Colonic mucosa (tissue), 4 donors: Measurements from ENCODE around the gene SENP6. TPM values are rescaled to one million over a fixed set of nuclear protein-coding genes. Genes with fewer than 3 reads are reported as not detected.

ENCODE experiments used
- DNase-seq: peaks from one replicate; pipeline ENCODE4 v3.0.0-alpha.2; 2020
- H3K27ac ChIP-seq: fragments of 200-600 bp; one replicate; pipeline ENCODE4 v1.8.0; 2021
- H3K27me3 ChIP-seq: fragments of 200-600 bp; one replicate; pipeline ENCODE4 v1.8.0; 2021
- H3K36me3 ChIP-seq: fragments of 200-600 bp; one replicate; pipeline ENCODE4 v1.8.0; 2021
- H3K4me1 ChIP-seq: fragments of 200-600 bp; one replicate; pipeline ENCODE4 v1.8.0; 2021; ENCODE audit warnings: mild to moderate bottlenecking
- H3K4me3 ChIP-seq: fragments of 200-600 bp; one replicate; pipeline ENCODE4 v1.8.0; 2021
- H3K9ac ChIP-seq, 2 donors: one replicate each; pipeline ENCODE4 v1.7.0; 2013; ENCODE audit warnings: control low read depth in 2 of 2, low read depth in 2 of 2, low read length in 2 of 2
- H3K9me3 ChIP-seq: fragments of 200-600 bp; one replicate; pipeline ENCODE4 v1.8.0; 2021
- intact Hi-C: fragments of 100-400 bp; cut with DNase I; formaldehyde crosslinking; loops from one replicate; pipeline ENCODE4 v1.14.1; 2022
- total RNA-seq, 2 donors: library from RNA; stranded (reverse); fragmentation: NEBNext Ultra II Directional in 1 of 2; extraction: Animal tissue kit (Norgen Biotek cat#: 25700) in 1 of 2; gene quantifications; one replicate each; pipeline ENCODE4 v1.2.1, GENCODE V29; 2021
- TF ChIP-seq, protein P1 (sequence below): fragments of 200-600 bp; IDR thresholded peaks from one replicate; pipeline ENCODE4 v1.8.0; 2022; ENCODE audit warnings: antibody characterized with exemption, mild to moderate bottlenecking
- donor health status: healthy.
- donor health status: DM: no; HTN: no; CAD: no.
- donor health status: DM: no; HTN: no; CAD: no.

The SENP6 gene
- total RNA-seq, 2 donors from 2014 or later, result 51.9 to 70.0 TPM

DNA sequence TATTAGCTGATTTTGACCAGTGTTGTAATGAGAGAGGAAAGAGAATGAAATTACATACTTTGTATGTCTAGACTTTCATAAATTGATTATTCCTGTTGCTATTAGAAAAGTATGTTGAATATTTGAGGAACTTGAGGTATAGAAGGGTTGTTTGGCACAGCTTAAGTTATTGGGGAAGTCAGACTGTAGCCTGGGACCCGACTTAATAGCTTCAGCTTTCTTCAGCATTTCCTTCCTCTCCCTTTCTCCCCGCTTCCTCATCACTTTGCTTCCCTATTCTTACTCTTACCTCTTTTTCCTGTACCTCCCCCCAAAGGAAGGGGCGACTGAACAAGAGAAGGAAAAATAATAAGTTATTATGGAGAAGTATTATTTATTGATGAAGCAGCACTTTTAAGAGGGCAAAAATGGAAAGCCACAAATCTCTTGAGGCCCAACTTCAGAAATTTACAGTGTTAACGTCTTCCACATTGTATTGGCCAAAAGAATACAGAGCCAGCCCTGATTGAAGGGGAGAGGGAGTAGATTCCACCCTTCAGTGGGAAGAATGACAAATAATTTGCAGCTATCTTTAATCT, 7.4 kb downstream of the SENP6 start:
- no peak overlapping the region for H3K27ac ChIP-seq
- H3K4me3 ChIP-seq, result no peak overlapping the region
- TF ChIP-seq, protein P1, sequence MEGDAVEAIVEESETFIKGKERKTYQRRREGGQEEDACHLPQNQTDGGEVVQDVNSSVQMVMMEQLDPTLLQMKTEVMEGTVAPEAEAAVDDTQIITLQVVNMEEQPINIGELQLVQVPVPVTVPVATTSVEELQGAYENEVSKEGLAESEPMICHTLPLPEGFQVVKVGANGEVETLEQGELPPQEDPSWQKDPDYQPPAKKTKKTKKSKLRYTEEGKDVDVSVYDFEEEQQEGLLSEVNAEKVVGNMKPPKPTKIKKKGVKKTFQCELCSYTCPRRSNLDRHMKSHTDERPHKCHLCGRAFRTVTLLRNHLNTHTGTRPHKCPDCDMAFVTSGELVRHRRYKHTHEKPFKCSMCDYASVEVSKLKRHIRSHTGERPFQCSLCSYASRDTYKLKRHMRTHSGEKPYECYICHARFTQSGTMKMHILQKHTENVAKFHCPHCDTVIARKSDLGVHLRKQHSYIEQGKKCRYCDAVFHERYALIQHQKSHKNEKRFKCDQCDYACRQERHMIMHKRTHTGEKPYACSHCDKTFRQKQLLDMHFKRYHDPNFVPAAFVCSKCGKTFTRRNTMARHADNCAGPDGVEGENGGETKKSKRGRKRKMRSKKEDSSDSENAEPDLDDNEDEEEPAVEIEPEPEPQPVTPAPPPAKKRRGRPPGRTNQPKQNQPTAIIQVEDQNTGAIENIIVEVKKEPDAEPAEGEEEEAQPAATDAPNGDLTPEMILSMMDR, result no peak
- H3K9ac ChIP-seq, result no peak overlapping the region
- intact Hi-C loops, result no loop called here
- H3K27me3 ChIP-seq, result no peaks in the 10 kb centered on the region
- peaks cover 23% of the 10 kb centered on the region for H3K4me1 ChIP-seq
- no peaks in the 10 kb centered on the region for H3K9me3 ChIP-seq
- H3K36me3 ChIP-seq, result no peaks in the 10 kb centered on the region
- no peak for DNase-seq

DNA sequence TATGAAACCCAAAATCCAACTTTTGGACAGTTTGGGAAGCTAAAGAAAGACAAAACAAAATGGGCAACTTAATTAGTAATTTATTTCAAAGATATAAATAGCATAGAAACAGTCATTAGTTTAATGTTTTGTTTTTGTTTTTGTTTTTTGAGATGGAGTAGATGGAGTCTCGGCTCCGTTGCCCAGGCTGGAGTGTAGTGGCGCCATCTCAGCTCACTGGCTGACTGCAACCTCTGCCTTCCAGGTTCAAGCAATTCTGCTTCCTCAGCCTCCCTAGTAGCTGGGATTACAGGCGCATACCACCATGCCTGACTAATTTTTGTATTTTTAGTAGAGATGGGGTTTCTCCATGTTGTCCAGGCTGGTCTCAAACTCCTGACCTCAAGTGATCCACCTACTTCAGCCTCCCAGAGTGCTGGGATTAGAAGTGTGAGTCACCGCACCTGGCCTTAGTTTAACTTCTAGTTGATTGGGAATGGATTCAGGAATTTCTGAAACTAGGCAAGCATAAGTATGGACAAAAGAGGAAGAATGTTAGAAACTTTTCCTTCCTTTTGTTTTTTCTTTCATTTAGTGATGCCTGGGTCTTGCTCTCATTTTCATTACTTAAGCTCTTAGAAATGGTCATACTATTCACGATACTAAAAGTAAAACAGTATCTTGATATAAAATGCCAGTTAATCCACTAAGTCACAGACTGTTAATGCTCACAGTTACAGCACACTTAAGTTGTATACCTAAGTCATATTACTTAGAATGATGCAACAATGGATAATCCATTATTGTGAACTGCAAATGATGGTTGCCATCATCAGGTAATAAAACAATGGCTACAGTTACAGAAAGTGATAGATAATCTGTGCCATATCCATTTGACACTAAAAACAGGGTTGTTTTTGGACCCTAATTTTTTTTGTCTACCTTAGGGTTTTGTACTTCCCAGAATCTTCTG, 8.2 kb downstream of the SENP6 start:
- no peak overlapping the region for H3K27ac ChIP-seq

DNA sequence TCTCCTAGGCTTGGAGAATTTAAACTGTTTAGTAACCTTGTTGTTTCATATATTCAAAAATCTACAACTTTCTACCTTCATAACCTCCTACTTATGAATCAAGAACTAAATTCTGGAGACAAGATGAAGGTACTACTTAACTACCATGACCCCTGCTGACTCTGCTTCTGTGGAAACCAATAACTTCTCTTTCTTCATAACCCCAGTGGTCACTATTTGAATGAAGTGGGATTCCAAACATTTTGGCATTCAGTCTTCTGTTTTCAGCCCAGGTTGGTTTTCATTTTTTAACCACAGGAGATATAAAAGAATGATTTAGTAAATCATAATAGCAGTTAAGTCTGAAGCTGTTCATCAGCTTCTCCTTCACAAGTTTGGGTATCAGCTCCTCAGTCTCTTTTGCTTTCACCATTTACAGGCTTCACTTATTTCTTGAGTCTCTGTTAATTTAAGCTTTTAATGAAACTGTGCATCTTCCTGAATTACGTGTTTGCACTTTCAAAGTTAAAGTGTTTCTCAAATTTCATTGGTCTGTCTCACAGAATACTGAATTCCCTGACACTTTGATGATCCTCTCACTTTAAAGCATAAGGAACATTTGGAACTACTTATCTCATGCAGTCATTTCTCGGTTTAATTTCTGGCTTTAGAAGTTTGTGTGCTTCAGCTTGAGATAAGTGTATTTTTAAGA, 9.5 kb downstream of the SENP6 start:
- Histone ChIP-seq H3K4me3 (no peak overlapping the region), H3K27ac (no peak overlapping the region), H3K4me1 (peaks cover 27% of the 10 kb centered on the region), H3K9me3 (no peaks in the 10 kb centered on the region), H3K27me3 (no peaks in the 10 kb centered on the region), H3K36me3 (no peaks in the 10 kb centered on the region), H3K9ac (no peak overlapping the region)
- intact Hi-C loops, result no loop called here
- TF ChIP-seq, protein P1, result no peak
- DNase-seq, result no peak

More for the DNA sequence above, 8.2 kb downstream of the SENP6 start:
- intact Hi-C loops, result no loop called here
- Histone ChIP-seq H3K9me3 (no peaks in the 10 kb centered on the region), H3K36me3 (no peaks in the 10 kb centered on the region), H3K4me3 (no peak overlapping the region), H3K4me1 (peaks cover 26% of the 10 kb centered on the region), H3K9ac (no peak overlapping the region), H3K27me3 (no peaks in the 10 kb centered on the region)
- TF ChIP-seq, protein P1, result no peak
- DNase-seq, result no peak

DNA sequence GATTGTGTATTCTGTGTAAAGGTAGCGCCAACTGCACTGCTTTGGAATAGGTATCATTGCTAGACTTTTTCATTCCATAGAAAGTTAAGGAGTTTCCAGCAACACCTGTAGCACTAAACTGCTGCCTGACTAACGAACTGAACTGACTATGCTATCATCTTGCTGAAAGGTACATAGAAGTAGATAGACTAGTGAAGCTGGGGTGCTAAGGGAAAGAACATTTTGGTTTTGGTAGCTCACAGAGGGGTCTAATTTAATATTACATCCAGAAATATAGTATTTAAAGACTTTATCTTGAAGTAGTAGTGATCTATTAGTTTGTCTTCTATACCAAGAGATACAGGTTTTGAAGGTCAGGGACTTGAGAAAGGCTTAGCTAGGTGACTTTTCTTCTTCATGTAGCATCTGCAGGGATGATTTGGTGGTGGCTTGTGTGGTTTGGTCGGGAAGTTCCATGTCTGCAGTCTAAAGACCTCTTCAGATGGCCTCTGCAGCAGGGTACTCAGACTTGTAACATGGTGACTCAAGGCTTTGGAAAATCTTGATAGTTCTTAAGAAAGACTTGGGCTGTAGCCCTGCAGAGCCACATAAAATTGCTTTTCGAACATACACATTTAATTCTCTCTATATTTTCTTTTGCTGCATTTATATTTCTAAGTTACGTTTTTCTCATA, 10.2 kb downstream of the SENP6 start:
- no peak overlapping the region for H3K9ac ChIP-seq
- TF ChIP-seq, protein P1, result no peak
- intact Hi-C loops, result no loop called here
- peak overlapping the region; percentile 14 for H3K27ac ChIP-seq
- no peak overlapping the region for H3K4me3 ChIP-seq
- DNase-seq, result no peak
- peaks cover 26% of the 10 kb centered on the region for H3K4me1 ChIP-seq
- no peaks in the 10 kb centered on the region for H3K36me3 ChIP-seq
- H3K27me3 ChIP-seq, result no peaks in the 10 kb centered on the region
- H3K9me3 ChIP-seq, result no peaks in the 10 kb centered on the region

DNA sequence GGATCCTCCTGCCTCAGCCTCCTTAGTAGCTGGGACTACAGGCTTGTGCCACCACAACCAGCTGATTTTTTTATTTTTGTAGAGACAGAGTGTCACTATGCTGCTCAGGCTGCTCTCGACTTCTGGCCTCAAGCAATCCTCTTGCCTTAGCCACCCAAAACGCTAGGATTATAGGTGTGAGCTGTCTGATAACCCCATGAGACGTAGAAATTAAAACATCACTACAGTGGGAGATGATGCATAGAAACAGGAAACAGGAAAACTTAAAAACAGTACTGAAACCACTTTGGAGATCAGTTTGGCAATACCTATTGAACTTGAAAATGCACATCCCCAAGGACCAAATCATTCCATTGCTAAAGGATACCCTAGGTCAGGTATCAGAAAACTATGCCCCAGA, 10.8 kb downstream of the SENP6 start:
- no peak overlapping the region for H3K4me3 ChIP-seq
- H3K27me3 ChIP-seq, result no peaks in the 10 kb centered on the region
- peaks cover 21% of the 10 kb centered on the region for H3K4me1 ChIP-seq
- H3K9ac ChIP-seq, result peak overlapping the region in 1 of 2 donors; percentile 4
- TF ChIP-seq, protein P1, result no peak
- intact Hi-C loops, result no loop called here
- H3K36me3 ChIP-seq, result no peaks in the 10 kb centered on the region
- no peaks in the 10 kb centered on the region for H3K9me3 ChIP-seq
- H3K27ac ChIP-seq, result peak overlapping the region; percentile 14
- DNase-seq, result no peak
